HPDE6-E6E7 (cell line): ENCODE data around the gene PLA2G6.

Experiments
- DNase-seq: peaks from one replicate; pipeline ENCODE4 v3.0.0; 2011; ENCODE audit warnings: missing footprints; ENCODE audit errors: extremely low spot score

PLA2G6 gene

DNA sequence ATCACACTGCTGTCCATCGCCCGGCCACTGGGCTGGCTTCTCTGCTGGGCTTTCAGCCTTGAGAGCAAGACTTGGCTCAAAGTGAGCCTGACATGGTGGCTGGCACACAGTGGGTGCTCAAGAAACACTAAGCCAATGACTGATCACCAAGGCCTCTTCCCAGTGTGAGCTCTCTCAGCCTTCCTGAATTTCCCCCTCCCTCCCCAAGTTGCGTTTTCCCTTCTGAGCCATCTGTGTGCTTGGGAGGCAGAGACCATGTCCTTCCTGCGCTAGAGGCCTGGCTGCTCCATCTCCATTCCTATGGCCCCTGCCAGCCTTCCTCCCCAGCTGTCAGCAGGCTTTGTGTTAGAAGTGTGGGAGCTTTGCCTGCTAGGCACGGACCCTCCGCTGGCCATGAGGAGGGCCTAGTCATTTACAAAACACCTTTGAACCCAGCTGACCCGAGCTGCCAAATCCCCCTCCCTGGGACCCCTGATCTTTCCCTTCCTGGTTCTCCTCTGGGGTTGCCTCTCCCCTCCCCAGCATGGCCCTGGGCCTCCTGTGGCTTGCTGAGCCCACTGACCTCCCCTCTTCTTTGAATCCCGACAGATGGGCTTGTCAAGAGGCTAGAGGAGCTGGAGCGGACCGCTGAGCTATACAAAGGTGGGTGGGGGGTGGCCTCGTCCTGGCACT is 111.2 kb downstream of the PLA2G6 start:
- no peak for DNase-seq

DNA sequence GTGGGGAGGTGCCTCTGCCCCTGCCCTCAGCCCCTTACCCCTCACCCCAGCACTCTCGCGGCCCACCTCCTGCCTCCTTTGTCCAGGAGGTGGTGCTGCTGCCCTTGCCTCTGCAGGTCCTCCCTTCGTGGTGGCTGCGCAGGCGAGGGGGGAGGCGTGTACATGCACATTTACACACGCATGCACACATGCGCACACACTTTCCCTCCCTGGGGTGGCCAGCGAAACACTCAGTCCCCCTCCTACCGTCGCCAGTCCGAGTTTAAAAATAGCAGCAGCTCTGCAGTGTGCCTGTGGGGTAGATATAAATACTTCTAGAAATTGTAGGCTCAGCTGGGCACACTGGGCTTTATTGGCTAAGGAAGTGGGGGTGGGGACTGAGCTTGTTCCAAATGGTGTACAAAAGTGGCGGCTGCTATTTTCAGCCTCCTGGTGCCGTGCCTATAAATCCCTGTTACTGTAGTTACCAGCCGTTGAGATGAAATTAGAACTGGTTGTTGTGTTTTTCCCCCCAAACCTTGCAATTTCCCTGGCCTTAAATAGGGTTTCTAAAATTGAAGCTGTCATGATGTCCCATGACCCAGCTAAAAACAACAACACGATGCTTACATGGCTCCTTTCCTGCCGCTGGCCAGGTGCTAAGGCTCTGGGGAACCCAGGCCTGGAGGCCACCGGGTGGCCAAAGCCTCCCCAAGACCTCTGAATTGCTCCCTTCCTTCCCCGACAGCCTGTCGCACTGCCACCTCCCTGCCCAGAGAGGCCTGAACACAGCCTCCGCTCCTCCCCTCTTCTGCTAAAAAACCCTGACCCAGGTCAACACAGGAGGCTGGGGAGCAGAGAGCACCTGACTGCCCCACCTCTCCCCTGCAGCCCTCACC is 112.0 kb downstream of the PLA2G6 start:
- no peak for DNase-seq

DNA sequence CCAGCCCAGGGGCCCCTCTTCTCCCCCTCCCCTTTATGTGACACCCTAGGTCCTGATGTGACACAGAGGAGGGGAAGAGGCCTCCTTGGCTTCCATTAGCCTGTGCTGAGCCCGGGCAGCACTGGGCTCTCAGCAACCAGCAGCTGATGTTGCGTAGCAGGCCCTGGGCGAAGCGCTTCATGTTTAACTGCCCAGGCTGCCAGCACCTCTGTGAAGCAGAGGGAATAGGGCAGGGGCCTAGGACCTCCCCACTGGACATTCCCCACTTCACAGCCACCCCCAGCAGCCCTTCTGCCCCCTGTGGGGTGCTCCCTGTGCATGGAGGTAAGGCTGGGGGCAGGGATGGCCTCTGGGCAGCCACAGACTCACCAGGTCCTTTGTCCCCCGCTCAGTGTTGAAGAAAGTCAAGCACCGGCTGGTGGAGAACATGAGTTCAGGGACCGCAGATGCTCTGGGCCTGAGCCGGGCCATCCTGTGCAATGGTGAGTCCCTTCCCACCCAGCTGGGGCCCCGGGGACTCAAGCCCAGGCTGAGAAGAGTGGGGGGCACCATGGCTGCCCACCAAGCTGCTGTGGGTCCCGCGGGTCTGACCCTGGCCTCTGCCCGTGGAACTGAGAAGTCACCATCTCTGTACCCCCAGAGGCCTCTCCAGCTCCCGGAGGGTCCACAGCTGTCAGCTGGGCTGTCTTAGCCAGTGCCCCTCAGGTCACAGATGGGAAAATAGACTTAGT is 112.8 kb downstream of the PLA2G6 start:
- DNase-seq: no peak

DNA sequence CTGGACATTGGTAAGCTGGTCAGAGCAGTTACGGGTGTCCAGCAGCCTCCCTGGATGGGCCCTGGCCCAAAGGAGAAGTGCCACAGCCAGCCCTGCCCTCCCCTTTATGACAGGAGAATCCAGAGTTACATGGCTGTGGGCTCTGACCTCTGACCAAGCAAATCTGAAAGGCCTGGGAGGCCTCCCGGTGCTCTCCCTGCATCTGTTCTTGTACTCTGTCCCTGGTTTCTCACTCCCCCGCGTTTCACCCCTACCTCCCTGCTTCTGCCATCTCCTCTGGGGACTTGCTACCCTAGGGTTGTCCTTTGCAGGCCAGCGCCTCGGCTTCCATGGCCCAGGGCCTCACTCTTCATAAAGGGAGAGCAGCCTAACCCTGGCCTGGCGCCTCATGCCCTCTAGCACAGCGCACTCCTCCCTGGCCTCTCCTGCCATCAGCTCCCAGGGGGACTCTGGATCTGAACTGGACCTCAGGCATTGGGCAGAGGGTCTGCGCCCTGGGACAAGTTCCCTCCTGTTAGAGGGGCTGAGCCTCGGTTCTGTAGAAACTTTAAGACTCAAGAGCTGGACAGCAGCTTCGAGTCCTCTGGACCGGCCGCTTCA is 113.8 kb downstream of the PLA2G6 start:
- no peak for DNase-seq

DNA sequence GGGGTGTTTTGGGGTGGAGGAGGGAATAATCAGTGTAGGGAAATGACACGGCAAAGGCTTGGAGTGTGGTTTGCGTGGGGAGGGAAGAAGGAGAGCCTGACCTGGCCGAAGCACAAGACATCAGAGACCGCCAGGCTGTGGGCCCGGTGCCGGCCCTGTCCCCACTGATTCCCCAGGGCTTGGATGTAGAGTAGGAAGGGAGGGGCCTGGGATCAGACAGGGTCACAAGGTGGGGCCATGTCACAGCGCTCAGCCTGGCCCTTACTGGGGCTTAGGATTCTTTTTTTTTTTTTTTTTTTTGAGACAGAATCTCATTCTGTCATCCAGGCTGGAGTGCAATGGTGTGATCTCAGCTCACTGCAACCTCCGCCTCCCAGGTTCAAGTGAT is 114.6 kb downstream of the PLA2G6 start:
- no peak for DNase-seq

DNA sequence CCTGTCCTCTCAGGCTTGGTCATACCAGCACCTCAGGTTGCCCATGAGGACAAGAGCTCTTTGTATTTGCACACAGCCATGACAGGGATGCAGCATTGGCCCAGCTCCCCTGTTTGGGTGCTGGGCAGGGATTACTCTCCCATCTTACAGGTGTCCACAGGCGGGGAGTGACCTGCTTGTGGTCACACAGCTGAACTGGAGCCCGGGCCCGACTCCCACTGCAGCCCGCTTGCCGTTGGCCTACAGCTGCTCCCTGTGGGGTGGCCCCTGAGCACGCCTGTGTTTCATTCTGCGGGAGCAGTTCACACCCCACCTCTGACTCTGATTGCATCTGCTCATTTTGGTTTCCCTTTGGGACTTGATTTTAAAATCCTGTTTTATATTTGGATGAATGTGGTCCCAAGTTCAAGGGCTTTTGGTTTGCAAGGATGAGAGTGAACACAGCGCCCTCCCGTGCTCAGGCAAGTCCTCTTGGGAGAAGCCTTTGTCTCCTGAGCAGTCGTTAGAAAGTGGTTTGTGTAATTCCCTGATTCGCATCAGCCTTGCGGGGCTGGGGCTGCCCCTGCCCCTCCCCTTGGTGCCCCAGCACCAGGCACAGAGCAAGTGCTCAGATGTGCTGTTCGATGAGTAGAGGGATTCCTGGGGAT is 115.1 kb downstream of the PLA2G6 start:
- DNase-seq: no peak

DNA sequence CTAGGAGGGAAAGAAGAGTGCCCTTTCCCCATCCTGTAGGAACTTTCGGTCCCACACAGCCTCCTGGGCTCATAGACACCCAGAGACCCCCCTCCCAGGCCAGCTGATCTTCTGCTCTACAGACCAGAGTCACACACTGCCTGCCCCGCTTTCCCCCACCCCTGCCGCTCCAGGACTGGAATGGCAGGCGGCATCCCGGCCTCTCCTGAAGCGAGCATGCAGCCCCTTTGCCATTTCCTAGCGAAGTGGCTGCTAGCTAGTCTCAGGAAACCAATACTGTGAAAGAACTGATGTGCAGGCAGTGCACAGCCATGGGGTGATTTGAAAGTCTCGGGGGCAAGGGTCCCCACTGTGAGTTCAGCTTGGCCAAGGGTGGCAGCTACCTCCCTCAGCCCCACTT is 116.1 kb downstream of the PLA2G6 start:
- DNase-seq: no peak

DNA sequence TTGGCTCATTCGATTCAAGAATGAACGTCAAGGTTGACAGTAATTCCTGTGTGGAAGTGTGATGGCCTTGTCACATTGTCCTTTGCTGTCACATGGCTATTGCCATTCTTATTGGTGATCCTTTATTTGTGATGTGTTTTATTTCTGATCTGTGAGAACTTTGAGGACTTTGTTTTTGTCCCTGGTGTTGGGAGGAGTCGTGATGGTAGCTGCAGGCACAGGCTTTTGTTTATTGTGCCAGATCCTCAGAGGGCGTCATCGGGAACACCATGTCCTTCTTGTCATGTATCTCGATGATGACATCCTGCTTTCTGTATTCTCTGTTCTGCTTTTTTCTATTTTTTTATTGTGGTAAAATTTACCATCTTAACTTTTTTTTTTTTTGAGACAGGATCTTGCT is 118.8 kb downstream of the PLA2G6 start:
- DNase-seq: no peak
